Esophagus muscularis mucosa (tissue), 4 donors: ENCODE data around the gene TUBA4A. TPM values are rescaled to one million over a fixed set of nuclear protein-coding genes. Genes with fewer than 3 reads are reported as not detected.

ENCODE experiments used
- DNase-seq: peaks from one replicate; pipeline ENCODE4 v3.0.0-alpha.2; 2017; ENCODE audit errors: extremely low spot score
- H3K27ac ChIP-seq, 4 donors: fragments of 200-600 bp; sonication (generic); replicated peaks in 1 of 4; 1 replicate in 3 of 4; 2 replicates in 1 of 4; pipeline ENCODE4 v1.5.1; 2016 to 2019; ENCODE audit warnings: mild to moderate bottlenecking in 1 of 4
- H3K27me3 ChIP-seq, 4 donors: fragments of 200-600 bp; sonication (generic); one replicate each; pipeline versions ENCODE4 v1.5.1 to v1.6.0; 2016 to 2019
- H3K36me3 ChIP-seq, 4 donors: fragments of 200-600 bp; sonication (generic); one replicate each; pipeline ENCODE4 v1.5.1; 2016 to 2019
- H3K4me1 ChIP-seq, 4 donors: fragments of 200-600 bp; sonication (generic); one replicate each; pipeline ENCODE4 v1.5.1; 2016 to 2019
- H3K4me3 ChIP-seq, 4 donors: fragments of 200-600 bp; sonication (generic); 1 replicate in 2 of 4; 2 replicates in 2 of 4; pipeline ENCODE4 v1.5.1; 2016 to 2019; ENCODE audit warnings: mild to moderate bottlenecking in 4 of 4, moderate library complexity in 1 of 4
- H3K9me3 ChIP-seq, 4 donors: fragments of 200-600 bp; sonication (generic); 1 replicate in 3 of 4; 2 replicates in 1 of 4; pipeline ENCODE4 v1.5.1; 2016 to 2019
- EP300 ChIP-seq: sonication (generic); formaldehyde crosslinking; IDR thresholded peaks from one replicate; pipeline ENCODE4 v1.6.1; 2017; ENCODE audit warnings: antibody characterized with exemption
- POLR2A ChIP-seq: fragments of 450-650 bp; IDR thresholded peaks from one replicate; pipeline ENCODE4 v1.6.1; 2017; ENCODE audit warnings: antibody characterized with exemption, moderate library complexity, mild to moderate bottlenecking, low read depth
- POLR2AphosphoS5 ChIP-seq, 2 donors: sonication (generic); formaldehyde crosslinking; IDR thresholded peaks; one replicate each; pipeline ENCODE4 v1.6.1; 2017; ENCODE audit warnings: antibody characterized with exemption in 2 of 2
- WGBS: methylation state at CpG from one replicate; pipeline ENCODE4 v1.1.5; 2018; 5-methylcytosine and 5-hydroxymethylcytosine counted together
- intact Hi-C: fragments of 100-400 bp; cut with DNase I; formaldehyde crosslinking; loops from one replicate; pipeline ENCODE4 v1.15.1; 2023
- total RNA-seq, 4 donors: library from RNA; depleted of rRNA; stranded (reverse); fragments of >200 nt; gene quantifications; one replicate each; pipeline versions ENCODE4 v1.1.0 to v1.2.1, GENCODE V29; 2016
- TF ChIP-seq, protein P1 (sequence below), 3 experiments: fragments of 200-600 bp in 2 of 3; fragments of 450-650 bp in 1 of 3; sonication (generic) in 2 of 3; IDR thresholded peaks; one replicate each; pipeline ENCODE4 v1.5.1; 2017 to 2019; ENCODE audit warnings: antibody characterized with exemption in 3 of 3, mild to moderate bottlenecking in 2 of 3, moderate library complexity in 1 of 3

Gene TUBA4A
- total RNA-seq, 4 donors from 2014 or later, result 44.2 to 132 (median 74.4) TPM

- WGBS, result 8% methylated on average over 30 of the region's 67 CpGs
- Histone ChIP-seq H3K4me1 (peaks cover 5 to 33% (median 28%) of the 10 kb centered on the region in 4 donors), H3K36me3 (no peaks in the 10 kb centered on the region), H3K4me3 (peak overlapping the region; percentile 61 to 73 (median 66)), H3K27ac (peak overlapping the region; percentile 80 to 90 (median 86)), H3K9me3 (no peaks in the 10 kb centered on the region), H3K27me3 (peaks cover 0 to 7% (median 0%) of the 10 kb centered on the region in 4 donors)
- peak; percentile 72 to 87 for TF ChIP-seq POLR2AphosphoS5 (IDR thresholded peaks at IDR 0.05)
- no peak for TF ChIP-seq EP300
- TF ChIP-seq, protein P1, sequence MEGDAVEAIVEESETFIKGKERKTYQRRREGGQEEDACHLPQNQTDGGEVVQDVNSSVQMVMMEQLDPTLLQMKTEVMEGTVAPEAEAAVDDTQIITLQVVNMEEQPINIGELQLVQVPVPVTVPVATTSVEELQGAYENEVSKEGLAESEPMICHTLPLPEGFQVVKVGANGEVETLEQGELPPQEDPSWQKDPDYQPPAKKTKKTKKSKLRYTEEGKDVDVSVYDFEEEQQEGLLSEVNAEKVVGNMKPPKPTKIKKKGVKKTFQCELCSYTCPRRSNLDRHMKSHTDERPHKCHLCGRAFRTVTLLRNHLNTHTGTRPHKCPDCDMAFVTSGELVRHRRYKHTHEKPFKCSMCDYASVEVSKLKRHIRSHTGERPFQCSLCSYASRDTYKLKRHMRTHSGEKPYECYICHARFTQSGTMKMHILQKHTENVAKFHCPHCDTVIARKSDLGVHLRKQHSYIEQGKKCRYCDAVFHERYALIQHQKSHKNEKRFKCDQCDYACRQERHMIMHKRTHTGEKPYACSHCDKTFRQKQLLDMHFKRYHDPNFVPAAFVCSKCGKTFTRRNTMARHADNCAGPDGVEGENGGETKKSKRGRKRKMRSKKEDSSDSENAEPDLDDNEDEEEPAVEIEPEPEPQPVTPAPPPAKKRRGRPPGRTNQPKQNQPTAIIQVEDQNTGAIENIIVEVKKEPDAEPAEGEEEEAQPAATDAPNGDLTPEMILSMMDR (IDR thresholded peaks at IDR 0.05), result peak; percentile 99 to 100 (median 99)
- DNase-seq, result peak; percentile 94
- intact Hi-C loops, result loop anchor here (1.0 to 10.0 kb wide), 3 partner anchors 18 to 88 kb away; partner anchors contain the start of genes GLB1L and STK16
Measured at GRCh38 chr2:219294356-219295351, 40.9 kb upstream of the TUBA4A start.

- peak overlapping the region; percentile 80 to 90 (median 86) for H3K27ac ChIP-seq
- 82% methylated on average over 5 of the region's 5 CpGs for WGBS
- no peaks in the 10 kb centered on the region for H3K36me3 ChIP-seq
- DNase-seq, result no peak
- TF ChIP-seq EP300 (no peak), POLR2A (no peak), POLR2AphosphoS5 (IDR thresholded peaks at IDR 0.05) (no peak)
- TF ChIP-seq, protein P1 (IDR thresholded peaks at IDR 0.05), result no peak
- no peaks in the 10 kb centered on the region for H3K27me3 ChIP-seq
- H3K4me3 ChIP-seq, result peak overlapping the region in 2 of 4 donors; percentile 62 to 70
- intact Hi-C loops, result loop anchor here (10.0 kb wide), 1 partner anchor 49 kb away; the partner anchor contains the start of genes GLB1L and STK16
- H3K4me1 ChIP-seq, result peaks cover 9 to 38% (median 35%) of the 10 kb centered on the region in 4 donors
- no peaks in the 10 kb centered on the region for H3K9me3 ChIP-seq
Measured at GRCh38 chr2:219293736-219294231, 40.1 kb upstream of the TUBA4A start.

GRCh38 chr2:219292616-219293015, 38.9 kb upstream of the TUBA4A start:
- Histone ChIP-seq H3K4me1 (peaks cover 9 to 37% (median 31%) of the 10 kb centered on the region in 4 donors), H3K9me3 (no peaks in the 10 kb centered on the region), H3K4me3 (no peak overlapping the region), H3K27me3 (no peaks in the 10 kb centered on the region), H3K36me3 (no peaks in the 10 kb centered on the region), H3K27ac (no peak overlapping the region)
- WGBS, result 85% methylated on average over 9 of the region's 9 CpGs
- intact Hi-C loops, result loop anchor here (10.0 kb wide), 1 partner anchor 48 kb away; the partner anchor contains the start of genes GLB1L and STK16
- TF ChIP-seq EP300 (no peak), POLR2A (no peak), POLR2AphosphoS5 (IDR thresholded peaks at IDR 0.05) (no peak)
- TF ChIP-seq, protein P1 (IDR thresholded peaks at IDR 0.05), result no peak
- no peak for DNase-seq

- Histone ChIP-seq H3K9me3 (no peaks in the 10 kb centered on the region), H3K27me3 (no peaks in the 10 kb centered on the region), H3K27ac (no peak overlapping the region), H3K4me1 (peaks cover 9 to 37% (median 32%) of the 10 kb centered on the region in 4 donors), H3K4me3 (no peak overlapping the region), H3K36me3 (no peaks in the 10 kb centered on the region)
- 73% methylated on average over 3 of the region's 4 CpGs for WGBS
- no peak for DNase-seq
- TF ChIP-seq EP300 (no peak), POLR2A (no peak), POLR2AphosphoS5 (IDR thresholded peaks at IDR 0.05) (no peak)
- TF ChIP-seq, protein P1 (IDR thresholded peaks at IDR 0.05), result no peak
- intact Hi-C loops, result loop anchor here (10.0 kb wide), 1 partner anchor 47 kb away; the partner anchor contains the start of genes GLB1L and STK16
Measured at GRCh38 chr2:219291910-219292490, 38.3 kb upstream of the TUBA4A start.
